Kidney (tissue), 14 donors: ENCODE measurements around the gene PADI4. TPM values are rescaled to one million over a fixed set of nuclear protein-coding genes. Genes with fewer than 3 reads are reported as not detected.

Experiments used
- DNase-seq, 5 donors: peaks; one replicate each; pipeline ENCODE4 v3.0.0-alpha.2; 2013 to 2020
- FAIRE-seq: peaks from 2 replicates; lab custom pipeline; 2012; peaks lifted over from hg19 to GRCh38; lab: Jason Lieb, UNC
- H3K27ac ChIP-seq, 2 donors: one replicate each; pipeline ENCODE4 v1.7.0; 2013; ENCODE audit warnings: low read depth in 2 of 2, low read length in 2 of 2, inconsistent platforms in 1 of 2
- H3K27me3 ChIP-seq: one replicate; pipeline ENCODE4 v1.7.1; 2013; ENCODE audit warnings: low read length, inconsistent platforms; ENCODE audit not compliant: control insufficient read depth, insufficient read depth
- H3K36me3 ChIP-seq, 3 donors: one replicate each; pipeline versions ENCODE4 v1.7.0 to v1.7.1; 2013; ENCODE audit warnings: low read length in 3 of 3, control low read depth in 1 of 3, inconsistent platforms in 1 of 3; ENCODE audit not compliant: insufficient read depth in 3 of 3, control insufficient read depth in 2 of 3
- H3K4me1 ChIP-seq, 3 donors: one replicate each; pipeline versions ENCODE4 v1.7.0 to v1.7.1; 2013; ENCODE audit warnings: low read length in 3 of 3, inconsistent platforms in 1 of 3, low read depth in 1 of 3; ENCODE audit not compliant: control insufficient read depth in 2 of 3, insufficient read depth in 2 of 3
- H3K4me3 ChIP-seq, 3 donors: one replicate each; pipeline versions ENCODE4 v1.7.0 to v1.8.1; 2013; ENCODE audit warnings: low read length in 3 of 3, control low read depth in 1 of 3, inconsistent platforms in 1 of 3
- H3K9ac ChIP-seq, 3 donors: one replicate each; pipeline versions ENCODE4 v1.7.0 to v1.7.1; 2013; ENCODE audit warnings: low read length in 3 of 3, control low read depth in 1 of 3, inconsistent platforms in 1 of 3
- H3K9me3 ChIP-seq, 3 donors: one replicate each; pipeline versions ENCODE4 v1.7.0 to v1.7.1; 2013; ENCODE audit warnings: low read length in 3 of 3, control low read depth in 1 of 3, inconsistent platforms in 1 of 3; ENCODE audit not compliant: control insufficient read depth in 2 of 3, insufficient read depth in 1 of 3
- intact Hi-C: fragments of 100-400 bp; cut with DNase I; formaldehyde crosslinking; loops from one replicate; pipeline ENCODE4 v1.11.1; 2022
- polyA plus RNA-seq: library from polyadenylated mRNA; stranded (reverse); fragments of 350-450 nt; fragmentation: Illumina TruSeq; extraction: RNeasy Lipid Tissue Mini Kit (QIAGEN cat#74804); gene quantifications from one replicate; pipeline ENCODE4 v1.2.3, GENCODE V29; 2014; ENCODE audit warnings: low read depth, low replicate concordance; ENCODE audit not compliant: insufficient read depth
- total RNA-seq: library from RNA; stranded (reverse); fragmentation: NEBNext Ultra II Directional; extraction: Animal tissue kit (Norgen Biotek cat#: 25700); gene quantifications from one replicate; pipeline ENCODE4 v1.2.1, GENCODE V29; 2021
- TF ChIP-seq, protein P1 (sequence below): IDR thresholded peaks from 3 replicates; pipeline ENCODE4 v1.5.1; 2012; ENCODE audit warnings: mild to moderate bottlenecking, moderate library complexity, borderline replicate concordance; ENCODE audit not compliant: insufficient read depth; ENCODE audit errors: extremely low read depth
- donor health status: control.
- donor health status: control.
- donor health status: control.
- donor health status: control.
- donor health status: control.
- donor health status: DM: yes; HTN: yes; CAD: no.
- donor health status: Normal renal cell carcinoma (clear cell type).

PADI4 gene
- total and polyA plus RNA-seq, 2 donors from 2014 or later = 0.35 TPM; not detected in 1

DNA sequence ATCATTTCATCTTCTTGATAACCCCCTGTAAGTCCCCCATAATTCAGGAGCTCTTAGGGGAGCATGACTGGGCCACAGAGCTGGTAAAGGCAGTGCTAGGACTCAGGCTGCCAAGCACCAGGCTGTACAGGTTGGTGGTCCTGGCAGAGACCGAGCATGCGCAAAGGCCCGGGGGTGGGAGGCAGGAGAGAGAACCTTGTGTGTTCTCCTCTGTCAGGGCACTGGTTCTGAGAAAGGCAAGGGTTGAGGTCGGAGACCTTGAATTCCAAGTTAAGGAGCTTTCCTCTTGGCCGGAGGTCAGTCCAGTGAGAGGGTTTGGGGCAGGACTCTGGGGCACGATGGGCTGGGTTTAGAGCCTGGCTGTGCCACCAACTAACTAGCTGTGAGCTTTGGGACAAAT lies 35.9 kb upstream of the PADI4 start:
- Histone ChIP-seq H3K4me1 (no peaks in the 10 kb centered on the region), H3K9me3 (no peaks in the 10 kb centered on the region), H3K4me3 (no peak overlapping the region), H3K27ac (no peak overlapping the region), H3K27me3 (no peaks in the 10 kb centered on the region), H3K36me3 (no peaks in the 10 kb centered on the region), H3K9ac (no peak overlapping the region)
- DNase-seq (no peak), FAIRE-seq (no peak)
- TF ChIP-seq, protein P1, sequence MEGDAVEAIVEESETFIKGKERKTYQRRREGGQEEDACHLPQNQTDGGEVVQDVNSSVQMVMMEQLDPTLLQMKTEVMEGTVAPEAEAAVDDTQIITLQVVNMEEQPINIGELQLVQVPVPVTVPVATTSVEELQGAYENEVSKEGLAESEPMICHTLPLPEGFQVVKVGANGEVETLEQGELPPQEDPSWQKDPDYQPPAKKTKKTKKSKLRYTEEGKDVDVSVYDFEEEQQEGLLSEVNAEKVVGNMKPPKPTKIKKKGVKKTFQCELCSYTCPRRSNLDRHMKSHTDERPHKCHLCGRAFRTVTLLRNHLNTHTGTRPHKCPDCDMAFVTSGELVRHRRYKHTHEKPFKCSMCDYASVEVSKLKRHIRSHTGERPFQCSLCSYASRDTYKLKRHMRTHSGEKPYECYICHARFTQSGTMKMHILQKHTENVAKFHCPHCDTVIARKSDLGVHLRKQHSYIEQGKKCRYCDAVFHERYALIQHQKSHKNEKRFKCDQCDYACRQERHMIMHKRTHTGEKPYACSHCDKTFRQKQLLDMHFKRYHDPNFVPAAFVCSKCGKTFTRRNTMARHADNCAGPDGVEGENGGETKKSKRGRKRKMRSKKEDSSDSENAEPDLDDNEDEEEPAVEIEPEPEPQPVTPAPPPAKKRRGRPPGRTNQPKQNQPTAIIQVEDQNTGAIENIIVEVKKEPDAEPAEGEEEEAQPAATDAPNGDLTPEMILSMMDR = no peak
- intact Hi-C loops = no loop called here

DNA sequence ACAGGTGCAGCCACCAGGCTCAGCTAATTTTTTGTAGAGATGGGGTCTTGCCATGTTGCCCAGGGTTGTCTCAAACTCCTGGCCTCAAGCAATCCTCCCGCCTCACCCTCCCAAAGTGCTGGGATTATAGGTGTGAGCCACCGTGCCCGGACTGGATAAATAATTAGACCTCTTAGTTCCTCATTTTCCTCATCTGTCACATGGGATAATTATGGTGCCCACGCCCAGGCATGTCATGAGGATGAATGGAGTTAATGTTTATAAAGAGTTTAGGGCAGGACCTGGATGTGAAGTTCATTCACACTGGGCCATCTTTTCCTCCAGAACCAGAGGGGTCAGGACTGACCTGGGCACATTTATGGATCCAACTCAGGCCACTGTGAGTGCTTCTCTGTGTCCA lies 35.4 kb upstream of the PADI4 start:
- Histone ChIP-seq H3K9ac (no peak overlapping the region), H3K4me1 (no peaks in the 10 kb centered on the region), H3K27me3 (no peaks in the 10 kb centered on the region), H3K4me3 (no peak overlapping the region), H3K36me3 (no peaks in the 10 kb centered on the region), H3K9me3 (no peaks in the 10 kb centered on the region), H3K27ac (no peak overlapping the region)
- DNase-seq (no peak), FAIRE-seq (no peak)
- intact Hi-C loops = no loop called here
- TF ChIP-seq, protein P1 = no peak

DNA sequence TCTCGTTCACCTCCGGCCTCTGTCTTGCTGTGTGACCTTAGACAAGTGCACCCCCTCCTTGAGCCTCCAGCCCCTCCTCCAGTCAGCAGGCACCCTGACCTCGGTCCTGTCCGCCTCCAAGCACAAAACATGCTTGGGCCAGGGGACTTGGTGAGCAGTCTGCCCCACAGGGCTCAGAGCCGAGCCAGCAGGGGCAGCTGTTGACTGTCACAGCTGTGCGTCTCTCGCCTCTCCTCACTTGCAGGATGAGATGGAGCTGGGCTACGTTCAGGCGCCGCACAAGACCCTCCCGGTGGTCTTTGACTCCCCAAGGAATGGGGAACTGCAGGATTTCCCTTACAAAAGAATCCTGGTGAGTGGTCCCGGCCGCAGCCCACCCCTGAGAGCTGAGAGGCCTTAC lies 34.9 kb upstream of the PADI4 start:
- Histone ChIP-seq H3K9me3 (no peaks in the 10 kb centered on the region), H3K27me3 (no peaks in the 10 kb centered on the region), H3K4me1 (no peaks in the 10 kb centered on the region), H3K36me3 (no peaks in the 10 kb centered on the region), H3K27ac (no peak overlapping the region), H3K4me3 (no peak overlapping the region), H3K9ac (no peak overlapping the region)
- TF ChIP-seq, protein P1 = no peak
- FAIRE-seq = no peak
- DNase-seq = no peak
- intact Hi-C loops = no loop called here
